OCI-LY1 (cell line): Measurements from ENCODE around the gene KLF11.

ENCODE experiments used
- H2AFZ ChIP-seq: fragments of 200-600 bp; sonication (generic), shearing (Covaris generic); 2 replicates; pipeline ENCODE4 v1.6.0; 2014; ENCODE audit warnings: antibody characterized with exemption, mild to moderate bottlenecking, low read length
- H3F3A ChIP-seq: fragments of 200-600 bp; sonication (generic), shearing (Covaris generic); 2 replicates; pipeline ENCODE4 v1.6.0; 2014; ENCODE audit warnings: mild to moderate bottlenecking, antibody characterized with exemption, low read length, moderate library complexity; ENCODE audit not compliant: insufficient read depth
- H3K27ac ChIP-seq: fragments of 200-600 bp; sonication (generic); 2 replicates; pipeline ENCODE4 v1.5.1; 2014; ENCODE audit warnings: low read length, mixed run types, mild to moderate bottlenecking, low read depth; ENCODE audit not compliant: poor library complexity, severe bottlenecking
- H3K27me3 ChIP-seq: fragments of 200-600 bp; sonication (generic); 2 replicates; pipeline ENCODE4 v1.6.0; 2014; ENCODE audit warnings: antibody characterized with exemption, mild to moderate bottlenecking, low read length, moderate library complexity; ENCODE audit not compliant: insufficient read depth
- H3K36me3 ChIP-seq: fragments of 200-600 bp; sonication (generic); 2 replicates; pipeline ENCODE4 v1.6.1; 2014; ENCODE audit warnings: mild to moderate bottlenecking, antibody characterized with exemption, low read length, moderate library complexity, mixed read lengths; ENCODE audit not compliant: insufficient read depth
- H3K4me1 ChIP-seq: fragments of 200-600 bp; sonication (generic); 2 replicates; pipeline ENCODE4 v1.5.1; 2014; ENCODE audit warnings: mild to moderate bottlenecking, low read length, moderate library complexity; ENCODE audit not compliant: insufficient read depth, severe bottlenecking
- H3K4me2 ChIP-seq: fragments of 200-600 bp; sonication (generic), shearing (Covaris generic); 2 replicates; pipeline ENCODE4 v1.6.1; 2014; ENCODE audit warnings: low read length
- H3K4me3 ChIP-seq: fragments of 200-600 bp; sonication (generic); 2 replicates; pipeline ENCODE4 v1.5.1; 2014; ENCODE audit warnings: low read length, low read depth, mild to moderate bottlenecking, mixed read lengths; ENCODE audit not compliant: poor library complexity, severe bottlenecking
- H3K79me2 ChIP-seq: fragments of 200-600 bp; shearing (Covaris generic); 2 replicates; pipeline ENCODE4 v1.6.1; 2016; ENCODE audit warnings: mixed run types, low read length, mixed read lengths; ENCODE audit not compliant: insufficient read depth
- H3K9ac ChIP-seq: fragments of 200-600 bp; sonication (generic), shearing (Covaris generic); 2 replicates; pipeline ENCODE4 v1.6.1; 2014; ENCODE audit warnings: mild to moderate bottlenecking, low read length, mixed read lengths
- H3K9me2 ChIP-seq: fragments of 200-600 bp; sonication (generic), shearing (Covaris generic); 2 replicates; pipeline ENCODE4 v1.6.1; 2014; ENCODE audit warnings: low read depth, mild to moderate bottlenecking, low read length, mixed read lengths
- H3K9me3 ChIP-seq: fragments of 200-600 bp; shearing (Covaris generic); 2 replicates; pipeline ENCODE4 v1.6.1; 2014; ENCODE audit warnings: low read length, mixed read lengths
- H4K20me1 ChIP-seq: fragments of 200-600 bp; sonication (generic), shearing (Covaris generic); 2 replicates; pipeline ENCODE4 v1.6.0; 2016; ENCODE audit warnings: mild to moderate bottlenecking, low read length; ENCODE audit not compliant: insufficient read depth
- CTCF ChIP-seq: fragments of 200-600 bp; sonication (generic), shearing (Covaris generic); IDR thresholded peaks from 2 replicates; pipeline ENCODE4 v1.5.1; 2017; ENCODE audit warnings: mild to moderate bottlenecking, antibody characterized with exemption, low read length, moderate library complexity, mixed read lengths
- EZH2 ChIP-seq: fragments of 200-600 bp; sonication (generic), shearing (Covaris generic); IDR thresholded peaks from 2 replicates; pipeline ENCODE4 v1.8.0; 2017; ENCODE audit warnings: borderline replicate concordance, mixed run types, mild to moderate bottlenecking, antibody characterized with exemption, low read length, moderate library complexity, mixed read lengths

Gene KLF11

GRCh38 chr2:10086950-10087349 is 43.6 kb downstream of the KLF11 start:
- H3K4me2 ChIP-seq, result no peak overlapping the region
- H3F3A ChIP-seq, result no peaks in the 10 kb centered on the region
- H3K9ac ChIP-seq, result no peak overlapping the region
- H2AFZ ChIP-seq, result no peak overlapping the region
- no peak for TF ChIP-seq EZH2
- no peak for TF ChIP-seq CTCF
- H3K79me2 ChIP-seq, result no peaks in the 10 kb centered on the region
- H3K9me2 ChIP-seq, result no peaks in the 10 kb centered on the region
- no peaks in the 10 kb centered on the region for H4K20me1 ChIP-seq
- no peaks in the 10 kb centered on the region for H3K36me3 ChIP-seq
- H3K27ac ChIP-seq, result no peak overlapping the region
- H3K4me1 ChIP-seq, result peaks cover 18% of the 10 kb centered on the region
- 0 out of 2 replicates have a peak, but pooled peaks cover 8% of the 10 kb centered on the region for H3K27me3 ChIP-seq
- no peaks in the 10 kb centered on the region for H3K9me3 ChIP-seq
- H3K4me3 ChIP-seq, result no peak overlapping the region

GRCh38 chr2:10087360-10087759 is 44.0 kb downstream of the KLF11 start:
- Histone ChIP-seq H3K4me2 (no peak overlapping the region), H2AFZ (no peak overlapping the region), H3K27ac (no peak overlapping the region), H3K36me3 (no peaks in the 10 kb centered on the region), H3K4me3 (no peak overlapping the region), H3K79me2 (no peaks in the 10 kb centered on the region), H3F3A (no peaks in the 10 kb centered on the region), H3K4me1 (peaks cover 14% of the 10 kb centered on the region), H3K9me2 (no peaks in the 10 kb centered on the region), H3K9ac (no peak overlapping the region), H3K9me3 (no peaks in the 10 kb centered on the region), H4K20me1 (no peaks in the 10 kb centered on the region), H3K27me3 (peaks cover 9% of the 10 kb centered on the region; the same call in 1 of the 2 replicates)
- no peak for TF ChIP-seq EZH2
- TF ChIP-seq CTCF, result no peak

GRCh38 chr2:10089565-10090190 is 46.3 kb downstream of the KLF11 start:
- H3K4me1 ChIP-seq, result no peaks in the 10 kb centered on the region
- 0 out of 2 replicates have a peak, but pooled peaks cover 3% of the 10 kb centered on the region for H3K9me3 ChIP-seq
- no peak overlapping the region for H3K9ac ChIP-seq
- H4K20me1 ChIP-seq, result no peaks in the 10 kb centered on the region
- no peaks in the 10 kb centered on the region for H3K79me2 ChIP-seq
- H3K27me3 ChIP-seq, result peaks cover 13% of the 10 kb centered on the region; the same call in 1 of the 2 replicates
- no peaks in the 10 kb centered on the region for H3F3A ChIP-seq
- no peak overlapping the region for H3K4me2 ChIP-seq
- no peaks in the 10 kb centered on the region for H3K9me2 ChIP-seq
- H3K36me3 ChIP-seq, result no peaks in the 10 kb centered on the region
- H2AFZ ChIP-seq, result no peak overlapping the region
- no peak overlapping the region for H3K27ac ChIP-seq
- TF ChIP-seq CTCF, result no peak
- no peak for TF ChIP-seq EZH2
- H3K4me3 ChIP-seq, result no peak overlapping the region
